Caco-2 (cell line): ENCODE measurements around the gene KIF26B. TPM values are rescaled to one million over a fixed set of nuclear protein-coding genes. Genes with fewer than 3 reads are reported as not detected.
A peak's percentile ranks its signal among the peaks of the same experiment; 100 is the strongest.

Experiments used
- BruUV-seq: library from RNA; stranded (reverse); fragments of 400-500 nt; replicated peaks from 2 replicates; lab custom pipeline; 2021; lab: Mats Ljungman, UMichigan
- CTCF ChIA-PET: fragments of 300-600 bp; sonication (Branson Sonifier 250); formaldehyde crosslinking; loops from one replicate; lab custom pipeline; 2022; ENCODE audit warnings: antibody characterized with exemption; lab: Charles Lee
- POLR2A ChIA-PET: fragments of 300-600 bp; sonication (Branson Sonifier 250); formaldehyde crosslinking; loops from one replicate; lab custom pipeline; 2022; ENCODE audit warnings: antibody characterized with exemption; lab: Charles Lee
- DNase-seq, 2 experiments: peaks; one replicate each; pipeline versions ENCODE4 v3.0.0 to v3.0.0-alpha.2; 2020 to 2022
- H3K27me3 ChIP-seq: replicated peaks from 2 replicates; pipeline ENCODE4 v1.6.0; 2011; ENCODE audit warnings: low read length; ENCODE audit not compliant: control insufficient read depth, insufficient read depth
- H3K36me3 ChIP-seq: 2 replicates; pipeline ENCODE4 v1.5.1; 2011; ENCODE audit warnings: low read length; ENCODE audit not compliant: control insufficient read depth, insufficient read depth
- H3K4me1 ChIP-seq: fragments of 250-450 bp; sonication (Bioruptor Pico); 2 replicates; pipeline ENCODE4 v1.5.1; 2020; ENCODE audit warnings: mild to moderate bottlenecking
- H3K4me3 ChIP-seq: 2 replicates; pipeline ENCODE4 v1.5.1; 2011; ENCODE audit warnings: low read depth, mild to moderate bottlenecking, control low read depth, low read length
- H3K9me3 ChIP-seq: fragments of 250-450 bp; sonication (Bioruptor Pico); 2 replicates; pipeline ENCODE4 v1.5.1; 2020; ENCODE audit warnings: mild to moderate bottlenecking, moderate library complexity
- H3K27ac Mint-ChIP-seq: one replicate; pipeline ENCODE4 v1.8.0; 2022; ENCODE audit warnings: mixed read lengths; ENCODE audit not compliant: unreplicated experiment
- H3K27me3 Mint-ChIP-seq: one replicate; pipeline ENCODE4 v1.8.0; 2022; ENCODE audit warnings: mixed read lengths; ENCODE audit not compliant: insufficient read depth, unreplicated experiment
- H3K36me3 Mint-ChIP-seq: one replicate; pipeline ENCODE4 v1.8.0; 2022; ENCODE audit warnings: mild to moderate bottlenecking, mixed read lengths; ENCODE audit not compliant: insufficient read depth, unreplicated experiment
- H3K4me1 Mint-ChIP-seq: one replicate; pipeline ENCODE4 v1.8.0; 2022; ENCODE audit warnings: low read depth, mixed read lengths; ENCODE audit not compliant: unreplicated experiment
- H3K4me3 Mint-ChIP-seq: one replicate; pipeline ENCODE4 v1.8.0; 2022; ENCODE audit warnings: mild to moderate bottlenecking, moderate library complexity, mixed read lengths; ENCODE audit not compliant: unreplicated experiment
- H3K9me3 Mint-ChIP-seq: one replicate; pipeline ENCODE4 v1.8.0; 2022; ENCODE audit warnings: mixed read lengths; ENCODE audit not compliant: unreplicated experiment
- CTCF ChIP-seq, 2 experiments: fragments of 200-600 bp in 1 of 2; IDR thresholded peaks; 1 replicate in 1 of 2; 2 replicates in 1 of 2; pipeline versions ENCODE4 v1.5.1 to v1.8.0; 2011 to 2022; ENCODE audit warnings: antibody characterized with exemption in 1 of 2, control low read depth in 1 of 2, inconsistent platforms in 1 of 2, low read depth in 1 of 2, low read length in 1 of 2, mild to moderate bottlenecking in 1 of 2, moderate library complexity in 1 of 2; ENCODE audit not compliant: insufficient read depth in 1 of 2, severe bottlenecking in 1 of 2, unreplicated experiment in 1 of 2
- intact Hi-C: fragments of 100-400 bp; cut with micrococcal nuclease; formaldehyde crosslinking; loops from one replicate; pipeline ENCODE4 v1.10.0; 2022; ENCODE audit not compliant: unreplicated experiment
- total RNA-seq: library from RNA; stranded (reverse); gene quantifications from 2 replicates; pipeline ENCODE4 v1.2.3, GENCODE V29; 2022

The KIF26B gene
- total RNA-seq, 1 experiment from 2014 or later: 4.9 TPM

GRCh38 chr1:245260110-245260882 is 105.5 kb downstream of the KIF26B start:
- H3K36me3 ChIP-seq: no peaks in the 10 kb centered on the region
- intact Hi-C loops: loop anchor here (5.0 kb wide), 1 partner anchor 103 kb away; no protein-coding TSS in a partner anchor
- Mint-ChIP-seq H3K9me3 (no peaks in the 10 kb centered on the region), H3K4me1 (peaks cover 20% of the 10 kb centered on the region), H3K36me3 (no peaks in the 10 kb centered on the region), H3K27ac (no peak overlapping the region), H3K4me3 (no peak overlapping the region), H3K27me3 (no peaks in the 10 kb centered on the region)
- H3K27me3 ChIP-seq: no peaks in the 10 kb centered on the region
- H3K9me3 ChIP-seq: no peaks in the 10 kb centered on the region
- peaks cover 24% of the 10 kb centered on the region for H3K4me1 ChIP-seq
- no peak for DNase-seq
- BruUV-seq: no TSS peak
- CTCF ChIA-PET: no interaction called here
- no peak overlapping the region for H3K4me3 ChIP-seq
- POLR2A ChIA-PET: no interaction called here
- TF ChIP-seq CTCF (IDR thresholded peaks at IDR 0.05; ENCODE audit: insufficient read depth in 1 of 2, low read depth in 1 of 2, low read length in 1 of 2, severe bottlenecking in 1 of 2, unreplicated experiment in 1 of 2): no peak

- no TSS peak for BruUV-seq
- CTCF ChIA-PET: no interaction called here
- H3K27me3 Mint-ChIP-seq: no peaks in the 10 kb centered on the region
These were observed 106.1 kb downstream of the KIF26B start for GRCh38 chr1:245260883-245261282.

GRCh38 chr1:245261786-245262185 is 107.0 kb downstream of the KIF26B start:
- no peak for TF ChIP-seq CTCF (IDR thresholded peaks at IDR 0.05; ENCODE audit: insufficient read depth in 1 of 2, low read depth in 1 of 2, low read length in 1 of 2, severe bottlenecking in 1 of 2, unreplicated experiment in 1 of 2)
- Histone ChIP-seq H3K4me3 (no peak overlapping the region), H3K27me3 (no peaks in the 10 kb centered on the region), H3K9me3 (no peaks in the 10 kb centered on the region), H3K4me1 (peaks cover 24% of the 10 kb centered on the region), H3K36me3 (no peaks in the 10 kb centered on the region)
- no peaks in the 10 kb centered on the region for H3K9me3 Mint-ChIP-seq
- DNase-seq: peak; percentile 34 to 49
- peaks cover 20% of the 10 kb centered on the region for H3K4me1 Mint-ChIP-seq
- H3K36me3 Mint-ChIP-seq: no peaks in the 10 kb centered on the region
- no peak overlapping the region for H3K4me3 Mint-ChIP-seq
- ChIA-PET POLR2A (no interaction called here), CTCF (no interaction called here)
- peak overlapping the region; percentile 83 for H3K27ac Mint-ChIP-seq
- intact Hi-C loops: loop anchor here (5.0 kb wide), 1 partner anchor 104 kb away; no protein-coding TSS in a partner anchor
- BruUV-seq: no TSS peak
- H3K27me3 Mint-ChIP-seq: no peaks in the 10 kb centered on the region

More at GRCh38 chr1:245260883-245261282, 106.1 kb downstream of the KIF26B start:
- TF ChIP-seq CTCF (IDR thresholded peaks at IDR 0.05; ENCODE audit: insufficient read depth in 1 of 2, low read depth in 1 of 2, low read length in 1 of 2, severe bottlenecking in 1 of 2, unreplicated experiment in 1 of 2): no peak
- POLR2A ChIA-PET: no interaction called here
- peaks cover 20% of the 10 kb centered on the region for H3K4me1 Mint-ChIP-seq
- Histone ChIP-seq H3K9me3 (no peaks in the 10 kb centered on the region), H3K36me3 (no peaks in the 10 kb centered on the region), H3K4me3 (no peak overlapping the region), H3K27me3 (no peaks in the 10 kb centered on the region), H3K4me1 (peaks cover 24% of the 10 kb centered on the region)
- no peak for DNase-seq
- H3K36me3 Mint-ChIP-seq: no peaks in the 10 kb centered on the region
- no peak overlapping the region for H3K27ac Mint-ChIP-seq
- no peak overlapping the region for H3K4me3 Mint-ChIP-seq
- intact Hi-C loops: loop anchor here (5.0 kb wide), 1 partner anchor 104 kb away; no protein-coding TSS in a partner anchor
- no peaks in the 10 kb centered on the region for H3K9me3 Mint-ChIP-seq
